GM12878 (cell line): ENCODE data around the gene TMEM33. TPM values are rescaled to one million over a fixed set of nuclear protein-coding genes. Genes with fewer than 3 reads are reported as not detected.

Experiments
- ATAC-seq: fragments of 200-7000 bp; cut with Tn5 transposase; 3 replicates; pipeline ENCODE4 v1.9.1; 2020; ENCODE audit warnings: mild to moderate bottlenecking, moderate library complexity
- BruUV-seq: library from RNA; stranded (reverse); fragments of 400-500 nt; replicated peaks from 2 replicates; lab custom pipeline; 2021; lab: Mats Ljungman, UMichigan
- CTCF ChIA-PET: fragments of 300-600 bp; sonication (Branson Sonifier 250); formaldehyde crosslinking; extraction: SDS; loops from one replicate; lab custom pipeline; 2021; ENCODE audit warnings: inconsistent platforms; lab: Yijun Ruan, JAX
- POLR2A ChIA-PET: fragments of 350-600 bp; formaldehyde crosslinking; extraction: SDS; loops from one replicate; lab custom pipeline; 2021; ENCODE audit warnings: inconsistent platforms; lab: Charles Lee
- RAD21 ChIA-PET: fragments of 300-600 bp; sonication (Branson Sonifier 250); formaldehyde crosslinking; loops from one replicate; lab custom pipeline; 2023; ENCODE audit warnings: antibody characterized with exemption; ENCODE audit not compliant: unreplicated experiment; lab: Charles Lee
- SMC1A ChIA-PET: fragments of 300-600 bp; sonication (Branson Sonifier 250); formaldehyde crosslinking; loops from one replicate; lab custom pipeline; 2023; ENCODE audit not compliant: unreplicated experiment, uncharacterized antibody; lab: Charles Lee
- DNase-seq: peaks from one replicate; pipeline ENCODE4 v3.0.0-alpha.2; 2011; ENCODE audit warnings: low read depth, low spot score
- FAIRE-seq: peaks from 3 replicates; lab custom pipeline; 2011; peaks lifted over from hg19 to GRCh38; lab: Jason Lieb, UNC
- H2AFZ ChIP-seq: 2 replicates; pipeline ENCODE4 v1.6.0; 2011; ENCODE audit warnings: low read depth, low read length, control low read depth; ENCODE audit not compliant: control insufficient read depth
- H3K27ac ChIP-seq: 2 replicates; pipeline ENCODE4 v1.5.1; 2011; ENCODE audit warnings: control low read depth; ENCODE audit not compliant: control insufficient read depth, insufficient read depth
- H3K27me3 ChIP-seq, 2 experiments: replicated peaks in 1 of 2; 2 replicates each; pipeline versions ENCODE4 v1.6.0 to v1.6.1; 2011; ENCODE audit warnings: low read length in 1 of 2; ENCODE audit not compliant: control insufficient read depth in 2 of 2, insufficient read depth in 2 of 2
- H3K36me3 ChIP-seq, 2 experiments: 2 replicates each; pipeline ENCODE4 v1.5.1; 2011; ENCODE audit warnings: low read length in 1 of 2; ENCODE audit not compliant: control insufficient read depth in 2 of 2, insufficient read depth in 2 of 2
- H3K4me1 ChIP-seq: 2 replicates; pipeline ENCODE4 v1.6.1; 2011; ENCODE audit warnings: mild to moderate bottlenecking, low read length, moderate library complexity, mixed read lengths; ENCODE audit not compliant: control insufficient read depth, insufficient read depth
- H3K4me2 ChIP-seq: 2 replicates; pipeline ENCODE4 v1.6.0; 2011; ENCODE audit warnings: control low read depth; ENCODE audit not compliant: control insufficient read depth, insufficient read depth
- H3K4me3 ChIP-seq: fragments of 200-600 bp; sonication (generic); 2 replicates; pipeline ENCODE4 v1.5.1; 2016
- H3K79me2 ChIP-seq: 2 replicates; pipeline ENCODE4 v1.6.0; 2011; ENCODE audit warnings: low read length; ENCODE audit not compliant: control insufficient read depth, insufficient read depth
- H3K9ac ChIP-seq: 2 replicates; pipeline ENCODE4 v1.8.0; 2011; ENCODE audit warnings: low read length, control low read depth, mixed read lengths; ENCODE audit not compliant: control insufficient read depth, insufficient read depth
- H3K9me3 ChIP-seq: replicated peaks from 3 replicates; pipeline ENCODE4 v1.5.1; 2011; ENCODE audit warnings: mild to moderate bottlenecking, low read length; ENCODE audit not compliant: control insufficient read depth, insufficient read depth
- H4K20me1 ChIP-seq: 2 replicates; pipeline ENCODE4 v1.6.0; 2011; ENCODE audit not compliant: control insufficient read depth, insufficient read depth
- DPF2 ChIP-seq: fragments of 450-650 bp; IDR thresholded peaks from 2 replicates; pipeline ENCODE4 v1.6.1; 2017; ENCODE audit warnings: mild to moderate bottlenecking
- FOXK2 ChIP-seq: fragments of 450-650 bp; IDR thresholded peaks from 2 replicates; pipeline ENCODE4 v1.6.1; 2017; ENCODE audit warnings: mild to moderate bottlenecking, moderate library complexity
- MXI1 ChIP-seq: fragments of 150-350 bp; IDR thresholded peaks from 2 replicates; pipeline ENCODE4 v1.6.1; 2011; ENCODE audit warnings: low read depth, mild to moderate bottlenecking, inconsistent platforms, low read length, improper control_type of control experiment
- ZZZ3 ChIP-seq: IDR thresholded peaks from 2 replicates; pipeline ENCODE4 v1.6.1; 2011; ENCODE audit warnings: low read depth; ENCODE audit not compliant: control insufficient read depth, insufficient read length
- WGBS: methylation state at CpG from one replicate; pipeline ENCODE4 v1.1.6; 2016; ENCODE audit warnings: low lambda C conversion rate; ENCODE audit not compliant: insufficient replicate concordance, insufficient coverage; ENCODE audit errors: missing lambda C conversion rate; 5-methylcytosine and 5-hydroxymethylcytosine counted together
- in situ Hi-C: fragments of 300-500 bp; cut with MboI; formaldehyde crosslinking; loops from 9 replicates; pipeline ENCODE4 v1.14.3; 2018; ENCODE audit warnings: mixed read lengths
- intact Hi-C: fragments of 100-400 bp; cut with micrococcal nuclease; formaldehyde crosslinking; loops from one replicate; pipeline ENCODE4 v1.14.2; 2022; ENCODE audit not compliant: unreplicated experiment
- polyA plus RNA-seq, 11 experiments: library from polyadenylated mRNA; depleted of rRNA in 4 of 11; unstranded in 6 of 11; stranded (reverse) in 5 of 11; fragments of >200 nt; fragmentation: Nextera tagmentation in 4 of 11; fragmentation: Illumina TruSeq in 1 of 11; extraction: Ambion mirVana in 4 of 11; extraction: Trizol in 1 of 11; gene quantifications; 1 replicate in 1 of 11; 2 replicates in 10 of 11; pipeline versions ENCODE4 v1.2.1 to v1.2.3, GENCODE V29; 2011 to 2016; ENCODE audit warnings: inconsistent platforms in 2 of 11, missing spikeins in 2 of 11, low read depth in 1 of 11
- total RNA-seq, 4 experiments: library from RNA; depleted of rRNA in 3 of 4; stranded (reverse); fragments of >200 nt in 3 of 4; fragmentation: Illumina TruSeq in 1 of 4; extraction: Trizol in 1 of 4; gene quantifications; 2 replicates each; pipeline versions ENCODE4 v1.2.1 to v1.2.3, GENCODE V29; 2013 to 2021
- TF ChIP-seq, protein P1 (sequence below): fragments of 450-650 bp; IDR thresholded peaks from 2 replicates; pipeline ENCODE4 v1.6.1; 2017; ENCODE audit warnings: mild to moderate bottlenecking, moderate library complexity
- TF ChIP-seq, protein P2 (sequence below): IDR thresholded peaks from 2 replicates; pipeline ENCODE4 v1.6.1; 2012; ENCODE audit warnings: low read depth, low read length, improper control_type of control experiment

The TMEM33 gene
- total and polyA plus RNA-seq, 10 of the 15 experiments (the other 5 are each of a cell fraction or from before 2014, with no cell fraction given), result 7.9 to 60.2 (median 33.4) TPM

DNA sequence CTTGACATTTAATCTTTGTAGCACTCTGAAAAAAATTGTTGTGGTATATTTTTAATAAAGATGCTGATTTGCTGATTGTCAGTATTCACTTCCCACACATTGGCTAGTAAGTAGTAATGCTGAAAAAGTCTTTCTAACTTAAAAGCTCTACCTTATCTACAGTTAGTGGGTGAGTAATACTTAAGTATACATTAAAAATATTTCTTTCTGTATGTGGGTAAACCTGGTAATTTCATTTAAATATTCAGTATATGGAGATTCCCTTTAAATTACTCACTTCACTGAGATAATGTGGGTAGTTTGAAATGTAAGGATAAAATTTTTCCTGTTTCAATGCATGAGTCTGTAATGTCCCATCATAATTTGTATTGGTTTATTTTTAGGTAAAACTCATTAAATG, 5.6 kb downstream of the TMEM33 start (continued):
- TF ChIP-seq, protein P1, sequence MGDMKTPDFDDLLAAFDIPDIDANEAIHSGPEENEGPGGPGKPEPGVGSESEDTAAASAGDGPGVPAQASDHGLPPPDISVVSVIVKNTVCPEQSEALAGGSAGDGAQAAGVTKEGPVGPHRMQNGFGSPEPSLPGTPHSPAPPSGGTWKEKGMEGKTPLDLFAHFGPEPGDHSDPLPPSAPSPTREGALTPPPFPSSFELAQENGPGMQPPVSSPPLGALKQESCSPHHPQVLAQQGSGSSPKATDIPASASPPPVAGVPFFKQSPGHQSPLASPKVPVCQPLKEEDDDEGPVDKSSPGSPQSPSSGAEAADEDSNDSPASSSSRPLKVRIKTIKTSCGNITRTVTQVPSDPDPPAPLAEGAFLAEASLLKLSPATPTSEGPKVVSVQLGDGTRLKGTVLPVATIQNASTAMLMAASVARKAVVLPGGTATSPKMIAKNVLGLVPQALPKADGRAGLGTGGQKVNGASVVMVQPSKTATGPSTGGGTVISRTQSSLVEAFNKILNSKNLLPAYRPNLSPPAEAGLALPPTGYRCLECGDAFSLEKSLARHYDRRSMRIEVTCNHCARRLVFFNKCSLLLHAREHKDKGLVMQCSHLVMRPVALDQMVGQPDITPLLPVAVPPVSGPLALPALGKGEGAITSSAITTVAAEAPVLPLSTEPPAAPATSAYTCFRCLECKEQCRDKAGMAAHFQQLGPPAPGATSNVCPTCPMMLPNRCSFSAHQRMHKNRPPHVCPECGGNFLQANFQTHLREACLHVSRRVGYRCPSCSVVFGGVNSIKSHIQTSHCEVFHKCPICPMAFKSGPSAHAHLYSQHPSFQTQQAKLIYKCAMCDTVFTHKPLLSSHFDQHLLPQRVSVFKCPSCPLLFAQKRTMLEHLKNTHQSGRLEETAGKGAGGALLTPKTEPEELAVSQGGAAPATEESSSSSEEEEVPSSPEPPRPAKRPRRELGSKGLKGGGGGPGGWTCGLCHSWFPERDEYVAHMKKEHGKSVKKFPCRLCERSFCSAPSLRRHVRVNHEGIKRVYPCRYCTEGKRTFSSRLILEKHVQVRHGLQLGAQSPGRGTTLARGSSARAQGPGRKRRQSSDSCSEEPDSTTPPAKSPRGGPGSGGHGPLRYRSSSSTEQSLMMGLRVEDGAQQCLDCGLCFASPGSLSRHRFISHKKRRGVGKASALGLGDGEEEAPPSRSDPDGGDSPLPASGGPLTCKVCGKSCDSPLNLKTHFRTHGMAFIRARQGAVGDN, result no peak
- TF ChIP-seq FOXK2 (no peak), ZZZ3 (no peak), DPF2 (no peak)

DNA sequence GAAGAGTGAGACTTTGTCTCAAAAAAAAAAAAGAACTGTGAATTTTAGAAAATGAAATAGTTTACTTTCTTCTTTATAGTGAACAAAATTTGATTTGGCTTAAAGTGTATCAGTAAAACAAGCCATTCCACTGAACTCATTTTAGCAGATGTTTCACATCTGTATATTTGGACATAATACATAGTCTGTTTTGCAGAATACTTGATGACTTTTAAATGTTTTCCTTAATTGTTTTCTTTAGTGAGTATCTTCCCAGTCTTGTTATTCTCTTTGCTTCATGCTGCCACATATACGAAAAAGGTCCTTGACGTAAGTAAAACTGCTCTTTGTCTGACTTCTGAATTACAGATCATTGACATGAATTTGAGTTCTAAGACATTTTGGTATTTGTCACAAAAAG, 8.3 kb downstream of the TMEM33 start:
- Histone ChIP-seq H3K79me2 (peaks cover 12% of the 10 kb centered on the region), H3K9me3 (no peaks in the 10 kb centered on the region), H3K4me3 (no peak overlapping the region), H4K20me1 (no peaks in the 10 kb centered on the region), H3K27ac (no peak overlapping the region)
- POLR2A ChIA-PET, result no interaction called here
- DNase-seq, result no peak
- no TSS peak for BruUV-seq
- in situ Hi-C loops, result no loop called here
- TF ChIP-seq, protein P2, sequence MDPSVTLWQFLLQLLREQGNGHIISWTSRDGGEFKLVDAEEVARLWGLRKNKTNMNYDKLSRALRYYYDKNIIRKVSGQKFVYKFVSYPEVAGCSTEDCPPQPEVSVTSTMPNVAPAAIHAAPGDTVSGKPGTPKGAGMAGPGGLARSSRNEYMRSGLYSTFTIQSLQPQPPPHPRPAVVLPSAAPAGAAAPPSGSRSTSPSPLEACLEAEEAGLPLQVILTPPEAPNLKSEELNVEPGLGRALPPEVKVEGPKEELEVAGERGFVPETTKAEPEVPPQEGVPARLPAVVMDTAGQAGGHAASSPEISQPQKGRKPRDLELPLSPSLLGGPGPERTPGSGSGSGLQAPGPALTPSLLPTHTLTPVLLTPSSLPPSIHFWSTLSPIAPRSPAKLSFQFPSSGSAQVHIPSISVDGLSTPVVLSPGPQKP, result no peak
- no peak for TF ChIP-seq MXI1
- TF ChIP-seq, all 136 proteins: peak for 0
- Histone ChIP-seq H2AFZ (no peak overlapping the region), H3K4me1 (no peaks in the 10 kb centered on the region), H3K36me3 (peaks cover 0 to 23% of the 10 kb centered on the region in 2 experiments; a peak in 3 of 4 replicates), H3K9ac (no peak overlapping the region), H3K27me3 (no peaks in the 10 kb centered on the region), H3K4me2 (no peak overlapping the region)
- 100% methylated on average over 2 of the region's 2 CpGs for WGBS
- ATAC-seq (no peak), FAIRE-seq (no peak)
- RAD21 ChIA-PET, result no interaction called here
- CTCF ChIA-PET, result no interaction called here
- intact Hi-C loops, result no loop called here
- SMC1A ChIA-PET, result no interaction called here
